Colonic mucosa (tissue), 4 donors: ENCODE measurements around the gene TECTA. TPM values are rescaled to one million over a fixed set of nuclear protein-coding genes. Genes with fewer than 3 reads are reported as not detected.

Source experiments
- DNase-seq: peaks from one replicate; pipeline ENCODE4 v3.0.0-alpha.2; 2020
- H3K27ac ChIP-seq: fragments of 200-600 bp; one replicate; pipeline ENCODE4 v1.8.0; 2021
- H3K27me3 ChIP-seq: fragments of 200-600 bp; one replicate; pipeline ENCODE4 v1.8.0; 2021
- H3K36me3 ChIP-seq: fragments of 200-600 bp; one replicate; pipeline ENCODE4 v1.8.0; 2021
- H3K4me1 ChIP-seq: fragments of 200-600 bp; one replicate; pipeline ENCODE4 v1.8.0; 2021; ENCODE audit warnings: mild to moderate bottlenecking
- H3K4me3 ChIP-seq: fragments of 200-600 bp; one replicate; pipeline ENCODE4 v1.8.0; 2021
- H3K9ac ChIP-seq, 2 donors: one replicate each; pipeline ENCODE4 v1.7.0; 2013; ENCODE audit warnings: control low read depth in 2 of 2, low read depth in 2 of 2, low read length in 2 of 2
- H3K9me3 ChIP-seq: fragments of 200-600 bp; one replicate; pipeline ENCODE4 v1.8.0; 2021
- CTCF ChIP-seq: fragments of 200-600 bp; IDR thresholded peaks from one replicate; pipeline ENCODE4 v1.8.0; 2022; ENCODE audit warnings: antibody characterized with exemption, mild to moderate bottlenecking
- intact Hi-C: fragments of 100-400 bp; cut with DNase I; formaldehyde crosslinking; loops from one replicate; pipeline ENCODE4 v1.14.1; 2022
- total RNA-seq, 2 donors: library from RNA; stranded (reverse); fragmentation: NEBNext Ultra II Directional in 1 of 2; extraction: Animal tissue kit (Norgen Biotek cat#: 25700) in 1 of 2; gene quantifications; one replicate each; pipeline ENCODE4 v1.2.1, GENCODE V29; 2021
- donor health status: healthy.
- donor health status: DM: no; HTN: no; CAD: no.
- donor health status: DM: no; HTN: no; CAD: no.

The TECTA gene
- total RNA-seq, 2 donors from 2014 or later = 0.16 to 0.20 TPM

- H3K27ac ChIP-seq = no peak overlapping the region
- no peaks in the 10 kb centered on the region for H3K36me3 ChIP-seq
- H3K4me1 ChIP-seq = no peaks in the 10 kb centered on the region
- no peaks in the 10 kb centered on the region for H3K27me3 ChIP-seq
- no peak for DNase-seq
- TF ChIP-seq CTCF = no peak
- intact Hi-C loops = no loop called here
- H3K9me3 ChIP-seq = no peaks in the 10 kb centered on the region
- H3K9ac ChIP-seq = no peak overlapping the region
- no peak overlapping the region for H3K4me3 ChIP-seq
These were observed 124.3 kb downstream of the TECTA start for GRCh38 chr11:121225382-121225781.

DNA sequence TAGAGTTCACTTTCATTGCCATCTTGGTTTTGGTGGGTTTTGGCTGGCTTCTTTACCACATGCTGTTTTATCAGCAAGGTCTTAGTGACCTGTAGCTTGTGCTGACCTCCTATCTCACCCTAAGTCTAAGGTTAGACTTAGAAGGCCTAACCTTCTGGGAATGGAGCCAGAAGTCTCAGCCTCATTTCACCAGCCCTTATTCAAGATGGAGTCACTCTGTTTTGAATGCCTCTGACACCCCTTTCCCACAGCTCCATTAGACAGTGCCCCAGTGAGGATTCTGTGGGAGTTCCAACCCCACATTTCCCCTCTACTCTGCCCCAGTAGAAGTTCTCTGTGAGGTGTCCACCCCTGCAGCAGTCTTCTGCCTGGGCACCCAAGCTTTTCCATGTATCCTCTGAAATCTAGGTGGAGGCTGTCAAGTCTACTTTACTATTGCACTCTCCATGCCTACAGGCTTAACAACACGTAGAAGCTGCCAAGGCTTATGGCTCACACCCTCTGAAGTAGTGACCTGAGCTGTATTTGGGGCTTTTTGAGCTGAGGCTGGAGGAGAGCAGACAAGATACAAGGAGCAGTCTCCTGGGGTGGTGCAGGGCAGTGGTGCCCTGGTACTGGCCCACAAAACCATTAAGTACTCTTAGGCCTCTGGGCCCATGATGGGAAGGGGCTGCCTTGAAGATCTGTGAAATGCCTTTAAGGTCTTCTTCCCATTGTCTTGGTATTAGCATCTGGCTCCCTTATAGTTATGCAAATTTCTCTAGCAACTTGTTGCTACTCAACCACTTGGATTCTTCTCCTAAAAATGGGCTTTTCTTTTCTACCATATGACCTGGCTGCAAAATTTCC is 125.6 kb downstream of the TECTA start:
- intact Hi-C loops = no loop called here
- no peaks in the 10 kb centered on the region for H3K4me1 ChIP-seq
- DNase-seq = no peak
- H3K9ac ChIP-seq = no peak overlapping the region
- no peak overlapping the region for H3K4me3 ChIP-seq
- no peaks in the 10 kb centered on the region for H3K9me3 ChIP-seq
- H3K27ac ChIP-seq = no peak overlapping the region
- no peak for TF ChIP-seq CTCF
- no peaks in the 10 kb centered on the region for H3K27me3 ChIP-seq
- no peaks in the 10 kb centered on the region for H3K36me3 ChIP-seq

- no peak overlapping the region for H3K27ac ChIP-seq
- DNase-seq = no peak
- H3K4me3 ChIP-seq = no peak overlapping the region
- no peak for TF ChIP-seq CTCF
- H3K9ac ChIP-seq = no peak overlapping the region
- intact Hi-C loops = no loop called here
- no peaks in the 10 kb centered on the region for H3K27me3 ChIP-seq
- H3K36me3 ChIP-seq = no peaks in the 10 kb centered on the region
- H3K9me3 ChIP-seq = no peaks in the 10 kb centered on the region
- H3K4me1 ChIP-seq = no peaks in the 10 kb centered on the region
These were observed 127.8 kb downstream of the TECTA start for GRCh38 chr11:121228851-121229250.

- no peak for TF ChIP-seq CTCF
- no peaks in the 10 kb centered on the region for H3K27me3 ChIP-seq
- H3K4me1 ChIP-seq = no peaks in the 10 kb centered on the region
These were observed 128.6 kb downstream of the TECTA start for GRCh38 chr11:121229495-121230215.

GRCh38 chr11:121231576-121232278 is 130.7 kb downstream of the TECTA start:
- H3K4me1 ChIP-seq = no peaks in the 10 kb centered on the region
- H3K9ac ChIP-seq = no peak overlapping the region
- H3K4me3 ChIP-seq = no peak overlapping the region
- H3K9me3 ChIP-seq = no peaks in the 10 kb centered on the region
- intact Hi-C loops = no loop called here
- TF ChIP-seq CTCF = no peak
- H3K27me3 ChIP-seq = no peaks in the 10 kb centered on the region
- H3K36me3 ChIP-seq = no peaks in the 10 kb centered on the region
- no peak overlapping the region for H3K27ac ChIP-seq
- peak; percentile 36 for DNase-seq

More at GRCh38 chr11:121229495-121230215, 128.6 kb downstream of the TECTA start:
- H3K9me3 ChIP-seq = no peaks in the 10 kb centered on the region
- no peak overlapping the region for H3K27ac ChIP-seq
- no peaks in the 10 kb centered on the region for H3K36me3 ChIP-seq
- H3K4me3 ChIP-seq = no peak overlapping the region
- intact Hi-C loops = no loop called here
- DNase-seq = no peak
- H3K9ac ChIP-seq = no peak overlapping the region
